Astrocyte (in vitro differentiated cells and primary cell): ENCODE data around the gene RFX7.

Experiments used
- EZH2 ChIP-seq: IDR thresholded peaks from 2 replicates; pipeline ENCODE4 v1.6.1; 2012; ENCODE audit warnings: mild to moderate bottlenecking, low read length, inconsistent platforms; ENCODE audit not compliant: insufficient read depth
- TF ChIP-seq, protein P1 (sequence below): IDR thresholded peaks from 2 replicates; pipeline ENCODE4 v1.5.1; 2011; ENCODE audit warnings: low read depth, mild to moderate bottlenecking, inconsistent platforms, low read length, moderate library complexity; ENCODE audit not compliant: insufficient read depth

- TF ChIP-seq, protein P1, sequence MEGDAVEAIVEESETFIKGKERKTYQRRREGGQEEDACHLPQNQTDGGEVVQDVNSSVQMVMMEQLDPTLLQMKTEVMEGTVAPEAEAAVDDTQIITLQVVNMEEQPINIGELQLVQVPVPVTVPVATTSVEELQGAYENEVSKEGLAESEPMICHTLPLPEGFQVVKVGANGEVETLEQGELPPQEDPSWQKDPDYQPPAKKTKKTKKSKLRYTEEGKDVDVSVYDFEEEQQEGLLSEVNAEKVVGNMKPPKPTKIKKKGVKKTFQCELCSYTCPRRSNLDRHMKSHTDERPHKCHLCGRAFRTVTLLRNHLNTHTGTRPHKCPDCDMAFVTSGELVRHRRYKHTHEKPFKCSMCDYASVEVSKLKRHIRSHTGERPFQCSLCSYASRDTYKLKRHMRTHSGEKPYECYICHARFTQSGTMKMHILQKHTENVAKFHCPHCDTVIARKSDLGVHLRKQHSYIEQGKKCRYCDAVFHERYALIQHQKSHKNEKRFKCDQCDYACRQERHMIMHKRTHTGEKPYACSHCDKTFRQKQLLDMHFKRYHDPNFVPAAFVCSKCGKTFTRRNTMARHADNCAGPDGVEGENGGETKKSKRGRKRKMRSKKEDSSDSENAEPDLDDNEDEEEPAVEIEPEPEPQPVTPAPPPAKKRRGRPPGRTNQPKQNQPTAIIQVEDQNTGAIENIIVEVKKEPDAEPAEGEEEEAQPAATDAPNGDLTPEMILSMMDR, result no peak
- no peak for TF ChIP-seq EZH2
Observed at GRCh38 chr15:56234804-56235203, 8.9 kb downstream of the RFX7 start.
